GM12878 (cell line): ENCODE measurements around the gene SORCS1. TPM values are rescaled to one million over a fixed set of nuclear protein-coding genes. Genes with fewer than 3 reads are reported as not detected.

Experiments used
- ATAC-seq: fragments of 200-7000 bp; cut with Tn5 transposase; 3 replicates; pipeline ENCODE4 v1.9.1; 2020; ENCODE audit warnings: mild to moderate bottlenecking, moderate library complexity
- BruUV-seq: library from RNA; stranded (reverse); fragments of 400-500 nt; replicated peaks from 2 replicates; lab custom pipeline; 2021; lab: Mats Ljungman, UMichigan
- CTCF ChIA-PET: fragments of 300-600 bp; sonication (Branson Sonifier 250); formaldehyde crosslinking; extraction: SDS; loops from one replicate; lab custom pipeline; 2021; ENCODE audit warnings: inconsistent platforms; lab: Yijun Ruan, JAX
- POLR2A ChIA-PET: fragments of 350-600 bp; formaldehyde crosslinking; extraction: SDS; loops from one replicate; lab custom pipeline; 2021; ENCODE audit warnings: inconsistent platforms; lab: Charles Lee
- RAD21 ChIA-PET: fragments of 300-600 bp; sonication (Branson Sonifier 250); formaldehyde crosslinking; loops from one replicate; lab custom pipeline; 2023; ENCODE audit warnings: antibody characterized with exemption; ENCODE audit not compliant: unreplicated experiment; lab: Charles Lee
- SMC1A ChIA-PET: fragments of 300-600 bp; sonication (Branson Sonifier 250); formaldehyde crosslinking; loops from one replicate; lab custom pipeline; 2023; ENCODE audit not compliant: unreplicated experiment, uncharacterized antibody; lab: Charles Lee
- DNase-seq: peaks from one replicate; pipeline ENCODE4 v3.0.0-alpha.2; 2011; ENCODE audit warnings: low read depth, low spot score
- FAIRE-seq: peaks from 3 replicates; lab custom pipeline; 2011; peaks lifted over from hg19 to GRCh38; lab: Jason Lieb, UNC
- H2AFZ ChIP-seq: 2 replicates; pipeline ENCODE4 v1.6.0; 2011; ENCODE audit warnings: low read depth, low read length, control low read depth; ENCODE audit not compliant: control insufficient read depth
- H3K27ac ChIP-seq: 2 replicates; pipeline ENCODE4 v1.5.1; 2011; ENCODE audit warnings: control low read depth; ENCODE audit not compliant: control insufficient read depth, insufficient read depth
- H3K27me3 ChIP-seq, 2 experiments: replicated peaks in 1 of 2; 2 replicates each; pipeline versions ENCODE4 v1.6.0 to v1.6.1; 2011; ENCODE audit warnings: low read length in 1 of 2; ENCODE audit not compliant: control insufficient read depth in 2 of 2, insufficient read depth in 2 of 2
- H3K36me3 ChIP-seq, 2 experiments: 2 replicates each; pipeline ENCODE4 v1.5.1; 2011; ENCODE audit warnings: low read length in 1 of 2; ENCODE audit not compliant: control insufficient read depth in 2 of 2, insufficient read depth in 2 of 2
- H3K4me1 ChIP-seq: 2 replicates; pipeline ENCODE4 v1.6.1; 2011; ENCODE audit warnings: mild to moderate bottlenecking, low read length, moderate library complexity, mixed read lengths; ENCODE audit not compliant: control insufficient read depth, insufficient read depth
- H3K4me2 ChIP-seq: 2 replicates; pipeline ENCODE4 v1.6.0; 2011; ENCODE audit warnings: control low read depth; ENCODE audit not compliant: control insufficient read depth, insufficient read depth
- H3K4me3 ChIP-seq: fragments of 200-600 bp; sonication (generic); 2 replicates; pipeline ENCODE4 v1.5.1; 2016
- H3K79me2 ChIP-seq: 2 replicates; pipeline ENCODE4 v1.6.0; 2011; ENCODE audit warnings: low read length; ENCODE audit not compliant: control insufficient read depth, insufficient read depth
- H3K9ac ChIP-seq: 2 replicates; pipeline ENCODE4 v1.8.0; 2011; ENCODE audit warnings: low read length, control low read depth, mixed read lengths; ENCODE audit not compliant: control insufficient read depth, insufficient read depth
- H3K9me3 ChIP-seq: replicated peaks from 3 replicates; pipeline ENCODE4 v1.5.1; 2011; ENCODE audit warnings: mild to moderate bottlenecking, low read length; ENCODE audit not compliant: control insufficient read depth, insufficient read depth
- H4K20me1 ChIP-seq: 2 replicates; pipeline ENCODE4 v1.6.0; 2011; ENCODE audit not compliant: control insufficient read depth, insufficient read depth
- BCLAF1 ChIP-seq: fragments of 450-650 bp; IDR thresholded peaks from 2 replicates; pipeline ENCODE4 v1.6.1; 2017; ENCODE audit warnings: antibody characterized with exemption, mild to moderate bottlenecking, moderate library complexity
- FOXM1 ChIP-seq: IDR thresholded peaks from 2 replicates; pipeline ENCODE4 v1.6.1; 2012; ENCODE audit warnings: low read depth, mild to moderate bottlenecking, inconsistent platforms, low read length, moderate library complexity
- GATAD2B ChIP-seq: fragments of 450-650 bp; conservative IDR thresholded peaks from 2 replicates; pipeline ENCODE4 v1.6.1; 2017; ENCODE audit warnings: low read depth, mild to moderate bottlenecking, moderate library complexity
- RAD21 ChIP-seq: IDR thresholded peaks from 2 replicates; pipeline ENCODE4 v1.6.1; 2011; ENCODE audit warnings: mild to moderate bottlenecking, low read depth, low read length, moderate library complexity; ENCODE audit not compliant: insufficient read depth
- SIX5 ChIP-seq: IDR thresholded peaks from 2 replicates; pipeline ENCODE4 v1.6.1; 2011; ENCODE audit warnings: mild to moderate bottlenecking, low read depth, low read length, moderate library complexity; ENCODE audit not compliant: severe bottlenecking
- SPI1 ChIP-seq: IDR thresholded peaks from 2 replicates; pipeline ENCODE4 v1.6.1; 2011; ENCODE audit warnings: low read depth, mild to moderate bottlenecking, low read length, moderate library complexity, borderline replicate concordance; ENCODE audit not compliant: insufficient read depth
- SREBF2 ChIP-seq: IDR thresholded peaks from 2 replicates; pipeline ENCODE4 v1.6.1; 2012; ENCODE audit warnings: mild to moderate bottlenecking, low read length
- SRF ChIP-seq, 2 experiments: IDR thresholded peaks; 2 replicates each; pipeline ENCODE4 v1.6.1; 2011; ENCODE audit warnings: low read depth in 2 of 2, low read length in 2 of 2, mild to moderate bottlenecking in 1 of 2, moderate library complexity in 1 of 2
- SUPT20H ChIP-seq: IDR thresholded peaks from 2 replicates; pipeline ENCODE4 v1.6.1; 2011; ENCODE audit warnings: low read depth, mild to moderate bottlenecking, low read length, moderate library complexity, borderline replicate concordance; ENCODE audit not compliant: control insufficient read depth
- TBL1XR1 ChIP-seq: IDR thresholded peaks from 2 replicates; pipeline ENCODE4 v1.6.1; 2012; ENCODE audit warnings: low read depth, low read length, improper control_type of control experiment
- WGBS: methylation state at CpG from one replicate; pipeline ENCODE4 v1.1.6; 2016; ENCODE audit warnings: low lambda C conversion rate; ENCODE audit not compliant: insufficient replicate concordance, insufficient coverage; ENCODE audit errors: missing lambda C conversion rate; 5-methylcytosine and 5-hydroxymethylcytosine counted together
- in situ Hi-C: fragments of 300-500 bp; cut with MboI; formaldehyde crosslinking; loops from 9 replicates; pipeline ENCODE4 v1.14.3; 2018; ENCODE audit warnings: mixed read lengths
- intact Hi-C: fragments of 100-400 bp; cut with micrococcal nuclease; formaldehyde crosslinking; loops from one replicate; pipeline ENCODE4 v1.14.2; 2022; ENCODE audit not compliant: unreplicated experiment
- polyA plus RNA-seq, 11 experiments: library from polyadenylated mRNA; depleted of rRNA in 4 of 11; unstranded in 6 of 11; stranded (reverse) in 5 of 11; fragments of >200 nt; fragmentation: Nextera tagmentation in 4 of 11; fragmentation: Illumina TruSeq in 1 of 11; extraction: Ambion mirVana in 4 of 11; extraction: Trizol in 1 of 11; gene quantifications; 1 replicate in 1 of 11; 2 replicates in 10 of 11; pipeline versions ENCODE4 v1.2.1 to v1.2.3, GENCODE V29; 2011 to 2016; ENCODE audit warnings: inconsistent platforms in 2 of 11, missing spikeins in 2 of 11, low read depth in 1 of 11
- total RNA-seq, 4 experiments: library from RNA; depleted of rRNA in 3 of 4; stranded (reverse); fragments of >200 nt in 3 of 4; fragmentation: Illumina TruSeq in 1 of 4; extraction: Trizol in 1 of 4; gene quantifications; 2 replicates each; pipeline versions ENCODE4 v1.2.1 to v1.2.3, GENCODE V29; 2013 to 2021
- TF ChIP-seq, protein P1 (sequence below): fragments of 450-650 bp; IDR thresholded peaks from 2 replicates; pipeline ENCODE4 v1.6.1; 2016; ENCODE audit warnings: mild to moderate bottlenecking
- TF ChIP-seq, protein P2 (sequence below): fragments of 450-650 bp; formaldehyde crosslinking; IDR thresholded peaks from 2 replicates; pipeline ENCODE4 v1.5.0; 2022; ENCODE audit warnings: mild to moderate bottlenecking, missing genetic modification characterization
- TF ChIP-seq, protein P3 (sequence below): fragments of 450-650 bp; conservative IDR thresholded peaks from 2 replicates; pipeline ENCODE4 v1.6.1; 2017; ENCODE audit warnings: mild to moderate bottlenecking, moderate library complexity

Gene SORCS1
- total and polyA plus RNA-seq, 10 of the 15 experiments (the other 5 are each of a cell fraction or from before 2014, with no cell fraction given), result 0.02 to 9.6 (median 0.06) TPM; not detected in 3

DNA sequence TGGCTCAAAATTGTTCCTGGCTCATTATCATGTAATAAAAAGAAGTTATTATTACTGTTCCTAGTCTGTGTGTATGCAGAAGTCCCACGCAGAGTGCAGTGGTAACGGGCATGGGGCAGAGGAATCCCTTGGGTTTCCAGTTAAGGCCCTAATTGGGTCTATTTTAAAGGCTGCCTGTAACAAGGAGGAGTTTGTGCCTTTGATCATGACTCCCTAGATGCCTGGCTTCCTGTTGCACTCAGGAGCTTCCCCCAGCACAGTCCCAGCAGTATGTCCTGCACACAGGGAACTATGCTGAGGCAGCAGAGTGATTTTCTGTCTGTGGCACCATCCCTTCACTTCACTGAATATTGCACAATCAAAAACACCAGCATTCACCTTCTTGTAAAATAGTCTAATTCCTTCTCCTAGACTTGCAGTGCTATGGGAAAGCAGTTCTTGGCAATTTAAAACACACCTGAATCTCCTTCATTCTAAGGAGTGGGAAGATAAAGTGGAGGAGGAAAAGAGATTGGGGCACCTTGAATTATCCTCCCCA is 22.9 kb downstream of the SORCS1 start:
- H2AFZ ChIP-seq, result no peak overlapping the region
- no TSS peak for BruUV-seq
- no peak overlapping the region for H3K27ac ChIP-seq
- 0% methylated on average over 2 of the region's 2 CpGs for WGBS
- no peak overlapping the region for H3K4me3 ChIP-seq
- ChIA-PET POLR2A (no interaction called here), CTCF (interaction anchor here (1.1 kb wide), 1 partner anchor 280 kb away, joined by 3 read pairs; no protein-coding TSS in a partner anchor), SMC1A (interaction anchor here (0.6 kb wide), 1 partner anchor 63 kb away, joined by 3 read pairs; no protein-coding TSS in a partner anchor), RAD21 (interaction anchor here (0.7 kb wide), 1 partner anchor 164 kb away, joined by 3 read pairs; no protein-coding TSS in a partner anchor)
- no peaks in the 10 kb centered on the region for H3K27me3 ChIP-seq
- intact Hi-C loops (no loop called here), in situ Hi-C loops (no loop called here)
- no peaks in the 10 kb centered on the region for H4K20me1 ChIP-seq
- no peaks in the 10 kb centered on the region for H3K36me3 ChIP-seq
- no peaks in the 10 kb centered on the region for H3K4me1 ChIP-seq
- DNase-seq (no peak), ATAC-seq (no peak), FAIRE-seq (no peak)
- no peaks in the 10 kb centered on the region for H3K9me3 ChIP-seq
- H3K9ac ChIP-seq, result no peak overlapping the region
- no peak overlapping the region for H3K4me2 ChIP-seq
- H3K79me2 ChIP-seq, result no peaks in the 10 kb centered on the region
- TF ChIP-seq SRF (IDR thresholded peaks at IDR 0.05; ENCODE audit: low read depth in 2 of 2, low read length in 2 of 2) (no peak), GATAD2B (no peak), SUPT20H (no peak), RAD21 (no peak), FOXM1 (no peak), TBL1XR1 (no peak), SIX5 (no peak), SREBF2 (no peak), SPI1 (no peak), BCLAF1 (no peak)
- TF ChIP-seq, protein P1, sequence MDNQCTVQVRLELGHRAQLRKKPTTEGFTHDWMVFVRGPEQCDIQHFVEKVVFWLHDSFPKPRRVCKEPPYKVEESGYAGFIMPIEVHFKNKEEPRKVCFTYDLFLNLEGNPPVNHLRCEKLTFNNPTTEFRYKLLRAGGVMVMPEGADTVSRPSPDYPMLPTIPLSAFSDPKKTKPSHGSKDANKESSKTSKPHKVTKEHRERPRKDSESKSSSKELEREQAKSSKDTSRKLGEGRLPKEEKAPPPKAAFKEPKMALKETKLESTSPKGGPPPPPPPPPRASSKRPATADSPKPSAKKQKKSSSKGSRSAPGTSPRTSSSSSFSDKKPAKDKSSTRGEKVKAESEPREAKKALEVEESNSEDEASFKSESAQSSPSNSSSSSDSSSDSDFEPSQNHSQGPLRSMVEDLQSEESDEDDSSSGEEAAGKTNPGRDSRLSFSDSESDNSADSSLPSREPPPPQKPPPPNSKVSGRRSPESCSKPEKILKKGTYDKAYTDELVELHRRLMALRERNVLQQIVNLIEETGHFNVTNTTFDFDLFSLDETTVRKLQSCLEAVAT, result no peak
- TF ChIP-seq, protein P2, sequence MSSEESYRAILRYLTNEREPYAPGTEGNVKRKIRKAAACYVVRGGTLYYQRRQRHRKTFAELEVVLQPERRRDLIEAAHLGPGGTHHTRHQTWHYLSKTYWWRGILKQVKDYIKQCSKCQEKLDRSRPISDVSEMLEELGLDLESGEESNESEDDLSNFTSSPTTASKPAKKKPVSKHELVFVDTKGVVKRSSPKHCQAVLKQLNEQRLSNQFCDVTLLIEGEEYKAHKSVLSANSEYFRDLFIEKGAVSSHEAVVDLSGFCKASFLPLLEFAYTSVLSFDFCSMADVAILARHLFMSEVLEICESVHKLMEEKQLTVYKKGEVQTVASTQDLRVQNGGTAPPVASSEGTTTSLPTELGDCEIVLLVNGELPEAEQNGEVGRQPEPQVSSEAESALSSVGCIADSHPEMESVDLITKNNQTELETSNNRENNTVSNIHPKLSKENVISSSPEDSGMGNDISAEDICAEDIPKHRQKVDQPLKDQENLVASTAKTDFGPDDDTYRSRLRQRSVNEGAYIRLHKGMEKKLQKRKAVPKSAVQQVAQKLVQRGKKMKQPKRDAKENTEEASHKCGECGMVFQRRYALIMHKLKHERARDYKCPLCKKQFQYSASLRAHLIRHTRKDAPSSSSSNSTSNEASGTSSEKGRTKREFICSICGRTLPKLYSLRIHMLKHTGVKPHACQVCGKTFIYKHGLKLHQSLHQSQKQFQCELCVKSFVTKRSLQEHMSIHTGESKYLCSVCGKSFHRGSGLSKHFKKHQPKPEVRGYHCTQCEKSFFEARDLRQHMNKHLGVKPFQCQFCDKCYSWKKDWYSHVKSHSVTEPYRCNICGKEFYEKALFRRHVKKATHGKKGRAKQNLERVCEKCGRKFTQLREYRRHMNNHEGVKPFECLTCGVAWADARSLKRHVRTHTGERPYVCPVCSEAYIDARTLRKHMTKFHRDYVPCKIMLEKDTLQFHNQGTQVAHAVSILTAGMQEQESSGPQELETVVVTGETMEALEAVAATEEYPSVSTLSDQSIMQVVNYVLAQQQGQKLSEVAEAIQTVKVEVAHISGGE (CRISPR knock-in tag), result no peak
- TF ChIP-seq, protein P3, sequence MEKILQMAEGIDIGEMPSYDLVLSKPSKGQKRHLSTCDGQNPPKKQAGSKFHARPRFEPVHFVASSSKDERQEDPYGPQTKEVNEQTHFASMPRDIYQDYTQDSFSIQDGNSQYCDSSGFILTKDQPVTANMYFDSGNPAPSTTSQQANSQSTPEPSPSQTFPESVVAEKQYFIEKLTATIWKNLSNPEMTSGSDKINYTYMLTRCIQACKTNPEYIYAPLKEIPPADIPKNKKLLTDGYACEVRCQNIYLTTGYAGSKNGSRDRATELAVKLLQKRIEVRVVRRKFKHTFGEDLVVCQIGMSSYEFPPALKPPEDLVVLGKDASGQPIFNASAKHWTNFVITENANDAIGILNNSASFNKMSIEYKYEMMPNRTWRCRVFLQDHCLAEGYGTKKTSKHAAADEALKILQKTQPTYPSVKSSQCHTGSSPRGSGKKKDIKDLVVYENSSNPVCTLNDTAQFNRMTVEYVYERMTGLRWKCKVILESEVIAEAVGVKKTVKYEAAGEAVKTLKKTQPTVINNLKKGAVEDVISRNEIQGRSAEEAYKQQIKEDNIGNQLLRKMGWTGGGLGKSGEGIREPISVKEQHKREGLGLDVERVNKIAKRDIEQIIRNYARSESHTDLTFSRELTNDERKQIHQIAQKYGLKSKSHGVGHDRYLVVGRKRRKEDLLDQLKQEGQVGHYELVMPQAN, result no peak
